Epithelial cell of esophagus (primary cell): ENCODE measurements around the gene FMNL2.

Experiments
- DNase-seq: peaks from one replicate; pipeline ENCODE4 v3.0.0; 2010; ENCODE audit warnings: low read depth
- H3K4me3 ChIP-seq: 2 replicates; pipeline ENCODE4 v1.5.1; 2011; ENCODE audit warnings: mild to moderate bottlenecking, low read length, control low read depth
- TF ChIP-seq, protein P1 (sequence below): IDR thresholded peaks from 2 replicates; pipeline ENCODE4 v1.5.1; 2011; ENCODE audit warnings: low read depth, mild to moderate bottlenecking, low read length, control low read depth, inconsistent platforms; ENCODE audit not compliant: insufficient read depth; ENCODE audit errors: missing control alignments

FMNL2 gene

DNA sequence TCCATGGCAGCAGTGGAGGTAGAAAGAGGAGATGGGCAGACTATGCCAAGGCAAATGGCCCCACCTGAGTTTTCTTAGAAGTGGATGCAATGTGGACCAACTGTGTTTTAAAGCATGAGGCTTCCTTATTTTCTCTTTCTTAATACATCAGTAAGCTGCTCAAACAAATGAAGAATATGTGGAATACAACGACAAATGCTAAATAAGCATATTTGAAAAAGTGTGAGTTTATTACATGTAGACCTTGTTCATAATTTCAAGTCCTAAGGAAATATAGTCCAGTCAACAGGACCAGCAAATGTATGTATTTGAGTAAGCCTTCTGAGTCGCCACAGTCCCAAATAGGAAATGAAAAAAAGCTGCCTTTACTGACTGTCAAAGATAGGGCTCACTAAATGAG is 204.4 kb downstream of the FMNL2 start:
- DNase-seq = no peak
- H3K4me3 ChIP-seq = no peak overlapping the region
- TF ChIP-seq, protein P1, sequence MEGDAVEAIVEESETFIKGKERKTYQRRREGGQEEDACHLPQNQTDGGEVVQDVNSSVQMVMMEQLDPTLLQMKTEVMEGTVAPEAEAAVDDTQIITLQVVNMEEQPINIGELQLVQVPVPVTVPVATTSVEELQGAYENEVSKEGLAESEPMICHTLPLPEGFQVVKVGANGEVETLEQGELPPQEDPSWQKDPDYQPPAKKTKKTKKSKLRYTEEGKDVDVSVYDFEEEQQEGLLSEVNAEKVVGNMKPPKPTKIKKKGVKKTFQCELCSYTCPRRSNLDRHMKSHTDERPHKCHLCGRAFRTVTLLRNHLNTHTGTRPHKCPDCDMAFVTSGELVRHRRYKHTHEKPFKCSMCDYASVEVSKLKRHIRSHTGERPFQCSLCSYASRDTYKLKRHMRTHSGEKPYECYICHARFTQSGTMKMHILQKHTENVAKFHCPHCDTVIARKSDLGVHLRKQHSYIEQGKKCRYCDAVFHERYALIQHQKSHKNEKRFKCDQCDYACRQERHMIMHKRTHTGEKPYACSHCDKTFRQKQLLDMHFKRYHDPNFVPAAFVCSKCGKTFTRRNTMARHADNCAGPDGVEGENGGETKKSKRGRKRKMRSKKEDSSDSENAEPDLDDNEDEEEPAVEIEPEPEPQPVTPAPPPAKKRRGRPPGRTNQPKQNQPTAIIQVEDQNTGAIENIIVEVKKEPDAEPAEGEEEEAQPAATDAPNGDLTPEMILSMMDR = no peak

DNA sequence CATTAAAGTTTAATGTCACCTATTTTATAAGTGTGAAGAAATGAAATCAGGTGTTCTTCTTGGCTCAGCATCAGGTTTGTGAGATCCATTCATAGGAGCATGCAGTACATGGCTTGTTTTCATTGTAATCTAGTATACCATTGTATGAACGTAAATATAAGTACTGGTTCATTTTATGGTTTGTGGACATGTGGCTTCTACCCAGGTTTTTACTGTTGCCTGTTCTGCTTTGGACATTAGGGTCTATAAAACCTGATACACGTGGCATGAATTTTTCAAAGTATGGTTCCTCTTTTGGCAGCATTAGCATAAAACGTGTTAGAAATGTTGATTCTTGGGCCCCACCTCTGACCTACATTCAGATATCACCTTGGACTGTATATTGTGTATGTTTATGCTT is 206.7 kb downstream of the FMNL2 start:
- no peak for DNase-seq
- TF ChIP-seq, protein P1 = no peak
- H3K4me3 ChIP-seq = no peak overlapping the region

DNA sequence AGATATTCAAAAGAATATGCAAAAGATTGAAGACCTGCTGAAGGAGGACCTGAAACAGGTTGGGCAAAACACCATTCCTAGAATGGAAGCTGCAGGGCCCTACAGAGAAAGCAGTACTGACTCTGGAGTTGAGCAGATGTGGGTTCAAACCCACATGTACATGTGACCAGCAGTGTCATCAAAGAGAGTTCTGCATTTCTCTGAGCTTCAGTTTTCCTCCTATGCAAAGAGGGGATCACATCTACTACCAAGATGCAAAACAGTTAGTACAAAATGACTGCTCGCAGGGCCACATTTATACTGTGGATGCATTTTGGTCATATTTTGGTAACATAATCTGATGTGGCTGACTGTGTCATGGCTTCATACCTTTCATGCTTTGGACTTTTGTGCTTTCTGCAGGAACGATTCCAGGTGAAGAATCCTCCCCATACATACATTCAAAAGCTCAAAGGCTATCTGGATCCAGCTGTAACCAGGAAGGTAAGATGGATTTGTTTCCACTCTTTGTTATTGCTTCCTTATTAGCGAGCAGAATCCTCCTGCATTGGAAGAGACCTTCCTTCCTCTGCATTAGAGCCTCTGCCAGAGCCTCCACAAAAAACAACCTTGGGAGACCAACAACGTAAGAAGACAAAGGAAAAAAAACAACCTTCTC is 207.5 kb downstream of the FMNL2 start:
- no peak for DNase-seq
- no peak overlapping the region for H3K4me3 ChIP-seq
- TF ChIP-seq, protein P1 = no peak

DNA sequence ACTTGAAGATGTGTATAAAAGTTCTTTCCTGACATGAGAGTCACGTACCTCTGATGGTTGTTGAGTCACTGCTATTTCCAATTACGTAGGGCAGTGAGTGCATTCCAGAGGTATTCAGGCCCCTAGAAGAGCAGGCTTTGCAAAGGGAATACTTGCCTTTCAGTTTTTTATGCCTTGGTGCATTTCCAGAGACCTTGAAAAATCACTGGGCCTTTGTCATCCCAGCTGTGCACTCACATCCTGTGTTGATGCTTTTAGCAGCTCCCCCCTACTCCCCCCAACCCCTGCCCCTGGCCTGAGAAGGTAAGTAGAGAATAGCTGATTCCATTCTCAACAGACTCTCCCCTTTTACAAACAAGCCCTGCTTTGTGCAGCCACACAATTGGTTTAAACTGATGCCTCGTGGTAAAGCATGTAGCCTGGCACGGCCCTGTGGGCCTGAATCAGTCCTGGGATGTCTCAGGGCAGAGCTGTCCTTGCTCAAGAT is 208.1 kb downstream of the FMNL2 start:
- DNase-seq = peak; percentile 86
- no peak overlapping the region for H3K4me3 ChIP-seq
- TF ChIP-seq, protein P1 = no peak

DNA sequence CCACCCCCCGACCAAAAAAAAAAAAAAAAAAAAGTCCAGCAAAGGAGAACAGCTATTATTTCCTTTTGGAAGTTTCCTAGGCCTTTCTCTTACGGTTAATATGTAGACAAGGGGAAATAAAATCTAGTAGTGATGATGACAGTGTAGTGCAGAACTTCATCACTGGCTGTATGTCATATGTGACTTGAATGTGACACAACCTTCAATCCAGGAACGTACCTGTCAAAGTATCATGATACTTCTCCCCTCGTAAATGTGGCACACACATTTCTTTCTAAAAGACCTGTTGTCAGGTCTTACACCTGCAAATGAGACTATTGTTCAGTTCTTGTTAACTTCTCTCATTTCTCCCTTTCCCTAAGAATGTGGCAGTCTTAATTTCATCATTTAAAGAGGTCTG is 208.7 kb downstream of the FMNL2 start:
- no peak for DNase-seq
- no peak overlapping the region for H3K4me3 ChIP-seq
- TF ChIP-seq, protein P1 = no peak

DNA sequence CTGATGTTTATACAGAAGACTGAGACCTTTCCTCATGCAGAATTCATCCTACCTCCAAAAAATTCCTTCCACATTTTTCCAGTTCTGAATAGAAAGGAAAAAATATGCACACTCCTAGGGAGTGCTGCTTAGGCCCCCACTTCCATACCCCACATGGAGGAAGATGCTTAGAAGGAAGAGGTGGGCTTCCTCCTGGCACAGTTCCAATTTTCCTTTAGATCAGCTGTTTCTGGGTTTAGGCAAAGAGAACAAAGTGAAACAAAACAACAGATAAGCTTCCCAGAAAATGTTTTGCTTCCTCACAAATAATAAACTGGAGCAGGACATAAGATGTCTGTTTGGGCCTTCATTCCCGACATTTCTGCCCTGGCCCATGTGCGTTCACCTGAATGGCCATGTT is 209.7 kb downstream of the FMNL2 start:
- no peak for DNase-seq
- H3K4me3 ChIP-seq = no peak overlapping the region
- TF ChIP-seq, protein P1 = no peak

DNA sequence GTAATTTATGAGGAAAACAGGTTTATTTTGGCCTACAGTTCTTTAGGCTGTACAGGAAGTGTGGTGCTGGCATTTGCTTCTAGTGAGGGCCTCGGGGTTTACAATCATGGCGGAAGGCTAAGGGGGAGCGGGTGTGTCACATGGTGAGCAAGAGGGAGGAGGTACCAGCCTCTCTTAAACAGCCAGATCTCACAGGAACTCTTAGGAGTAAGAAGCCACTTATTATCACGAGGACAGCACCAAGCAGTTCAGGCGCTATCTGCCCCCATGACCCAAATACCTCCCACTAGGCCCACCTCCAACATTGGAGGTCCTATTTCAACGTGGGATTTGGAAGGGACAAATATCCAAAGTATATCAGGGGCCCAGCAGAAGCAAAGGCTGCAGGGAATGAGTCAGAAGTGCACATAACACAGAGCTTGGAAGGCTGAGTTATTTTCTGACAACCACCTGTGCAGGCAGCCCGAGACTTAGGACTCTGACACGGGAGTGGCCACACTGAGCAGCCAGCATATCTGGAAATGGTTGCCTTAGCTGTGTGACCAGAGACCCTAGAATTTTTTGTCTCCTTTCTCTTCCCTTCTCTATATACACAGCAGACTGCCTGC is 211.4 kb downstream of the FMNL2 start:
- H3K4me3 ChIP-seq = no peak overlapping the region
- DNase-seq = no peak
- TF ChIP-seq, protein P1 = no peak
